Midbrain (tissue), 1 donor: ENCODE results near the gene SRSF1.
"Not testable (repeated sequence)": the region's sequence is repeated elsewhere in the genome, so short reads cannot be mapped to it uniquely, and the experiment has no call there.

Experiments used
- DNase-seq: peaks from one replicate; lab custom pipeline; 2025; lab: John Stamatoyannopoulos, UW

SRSF1 gene

DNA sequence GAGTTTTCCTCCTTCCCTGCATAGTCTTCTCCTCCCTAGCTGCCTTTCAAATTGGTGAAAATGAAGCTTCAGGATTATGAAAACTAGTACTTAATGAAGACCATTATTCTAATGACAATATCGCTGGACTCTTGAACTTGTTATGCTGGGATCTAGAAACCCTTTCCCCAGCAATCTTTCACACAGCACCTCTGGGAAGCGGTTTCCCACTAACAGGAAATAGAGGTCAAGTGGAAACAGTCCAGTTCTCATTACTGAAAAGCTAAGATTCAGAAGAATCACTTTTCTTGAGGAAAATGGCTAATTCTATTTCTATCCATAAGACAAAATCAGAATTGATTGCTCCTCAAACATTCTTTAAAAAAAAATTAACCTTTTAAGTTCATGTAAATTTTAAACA, 17.0 kb downstream of the SRSF1 start:
- no peak for DNase-seq

DNA sequence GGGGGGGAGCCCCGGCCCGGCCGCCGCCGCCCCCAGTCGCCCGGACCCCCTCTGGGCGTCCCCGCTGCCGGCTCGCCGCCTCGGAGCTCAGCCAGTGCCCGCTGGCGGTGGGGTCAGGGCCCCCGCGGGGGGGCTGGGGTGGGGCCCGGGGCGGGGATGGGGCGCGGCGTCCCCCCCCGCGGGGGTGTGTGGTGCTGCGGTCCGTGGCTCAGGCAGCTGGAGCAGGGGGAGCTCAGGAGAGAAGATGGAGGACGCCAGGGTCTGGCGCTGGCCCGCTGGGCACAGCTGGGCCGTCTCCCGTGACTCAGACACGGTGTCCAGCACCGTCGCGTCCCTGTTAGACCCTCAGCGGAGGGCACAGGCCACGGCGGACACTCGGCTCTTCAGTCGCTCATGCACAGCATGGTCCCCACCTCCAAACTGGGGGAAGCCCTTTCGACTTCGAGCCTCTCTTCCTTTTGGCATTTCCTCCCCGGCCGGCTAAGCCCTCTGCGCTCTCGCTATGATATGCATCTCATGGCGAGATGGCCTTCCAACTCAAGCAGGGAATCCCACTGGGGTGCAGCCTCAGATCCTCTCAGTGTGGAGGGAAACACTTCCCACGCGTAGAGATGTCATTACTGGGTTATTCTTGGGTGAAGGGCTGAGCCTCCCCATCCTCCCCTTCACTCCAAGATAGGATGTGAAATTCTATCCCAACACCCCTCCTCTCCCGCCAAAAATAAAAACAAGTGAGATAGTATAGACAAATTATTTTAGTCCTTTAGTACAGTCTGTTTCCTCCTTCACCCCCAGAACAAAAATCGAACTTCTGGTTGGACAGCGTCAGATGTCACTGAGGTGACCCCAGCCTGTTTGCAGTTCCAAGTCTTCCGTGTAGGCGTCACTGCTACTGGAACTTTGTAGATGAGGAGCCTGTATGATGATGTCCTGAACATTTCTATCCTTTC, 18.5 kb downstream of the SRSF1 start:
- DNase-seq, result peak; percentile 76

GRCh38 chr17:57987581-57988300, 19.3 kb downstream of the SRSF1 start, which contains the start of gene VEZF1:
Gene VEZF1 (minus strand): TSS chr17:57988254. CDS start chr17:57988111, 143 bp downstream.
- DNase-seq, result peak; percentile 81

DNA sequence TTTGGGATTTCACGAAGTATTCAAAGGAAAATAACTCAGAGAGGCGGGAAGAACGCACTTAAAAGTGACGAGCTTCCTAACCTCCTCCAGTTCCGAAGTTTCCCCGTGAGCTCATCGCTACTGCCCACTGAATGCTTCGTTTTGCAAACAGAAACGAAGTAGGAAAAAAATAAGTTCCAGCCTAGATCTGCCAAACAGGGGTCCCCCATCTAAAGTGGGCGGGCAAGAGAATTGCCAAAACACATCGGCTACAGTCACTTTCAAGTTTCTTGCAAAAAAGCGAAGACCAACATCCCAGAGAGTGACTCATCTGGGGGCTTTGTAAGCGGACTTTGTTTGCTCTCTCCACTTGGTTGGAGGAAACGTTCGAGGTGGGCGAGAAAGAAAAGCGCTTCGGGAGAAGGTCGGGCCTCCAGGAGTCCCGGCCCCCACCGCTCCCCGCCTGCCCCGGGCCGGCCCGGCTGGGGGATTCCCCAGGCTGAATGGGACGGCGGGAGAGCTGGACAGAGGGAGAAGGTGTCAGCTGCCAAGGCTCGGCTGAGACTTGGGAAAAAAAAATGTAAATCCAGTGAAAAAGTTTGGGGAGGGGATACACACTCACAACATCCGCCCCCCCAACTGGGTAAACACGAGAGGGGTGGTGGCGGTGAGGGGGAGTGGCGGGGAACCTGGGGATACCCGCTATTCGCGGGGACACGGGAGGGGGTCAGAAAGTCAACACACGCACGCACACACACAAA, 20.0 kb downstream of the SRSF1 start:
- DNase-seq, result no peak

- DNase-seq, result no peak
These were observed 21.4 kb downstream of the SRSF1 start for GRCh38 chr17:57985675-57985974.

DNA sequence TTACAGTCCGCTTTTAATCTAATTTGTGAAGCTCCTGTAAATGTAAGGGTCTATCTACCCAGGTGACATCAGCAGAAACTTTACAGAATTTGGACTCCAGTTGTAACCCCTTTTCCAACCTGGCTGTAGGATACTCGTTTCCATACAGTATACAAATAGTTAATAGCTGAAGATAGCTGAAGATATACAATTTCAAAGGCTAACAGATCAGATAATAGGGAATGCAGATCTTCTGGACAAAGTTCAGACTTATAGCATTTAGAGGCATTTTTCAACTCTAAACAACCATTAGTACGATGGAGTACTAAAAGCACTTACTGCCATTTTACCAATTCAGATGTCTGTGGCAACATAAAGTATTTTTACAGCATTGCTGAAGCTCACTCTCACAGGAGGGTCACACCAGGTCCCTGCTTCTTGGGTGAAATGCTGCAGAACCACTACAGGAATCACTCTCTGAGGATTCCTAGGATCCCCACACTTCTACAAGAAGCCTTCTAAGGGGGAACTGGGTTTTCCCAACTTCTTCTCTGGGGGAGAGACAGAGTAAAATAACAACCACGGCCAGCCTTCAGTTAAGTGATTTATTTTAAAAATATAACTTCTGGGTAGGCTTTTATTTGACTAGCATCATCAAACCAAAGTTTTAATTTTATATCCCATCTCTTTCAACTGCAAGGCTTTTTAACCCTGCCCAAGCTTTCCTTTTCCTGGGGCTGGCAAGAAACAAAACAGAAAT, 21.9 kb downstream of the SRSF1 start:
- DNase-seq, result no peak

GRCh38 chr17:57984261-57984890, 22.7 kb downstream of the SRSF1 start:
- no peak for DNase-seq

GRCh38 chr17:57983446-57983845, 23.6 kb downstream of the SRSF1 start:
- no peak for DNase-seq

DNA sequence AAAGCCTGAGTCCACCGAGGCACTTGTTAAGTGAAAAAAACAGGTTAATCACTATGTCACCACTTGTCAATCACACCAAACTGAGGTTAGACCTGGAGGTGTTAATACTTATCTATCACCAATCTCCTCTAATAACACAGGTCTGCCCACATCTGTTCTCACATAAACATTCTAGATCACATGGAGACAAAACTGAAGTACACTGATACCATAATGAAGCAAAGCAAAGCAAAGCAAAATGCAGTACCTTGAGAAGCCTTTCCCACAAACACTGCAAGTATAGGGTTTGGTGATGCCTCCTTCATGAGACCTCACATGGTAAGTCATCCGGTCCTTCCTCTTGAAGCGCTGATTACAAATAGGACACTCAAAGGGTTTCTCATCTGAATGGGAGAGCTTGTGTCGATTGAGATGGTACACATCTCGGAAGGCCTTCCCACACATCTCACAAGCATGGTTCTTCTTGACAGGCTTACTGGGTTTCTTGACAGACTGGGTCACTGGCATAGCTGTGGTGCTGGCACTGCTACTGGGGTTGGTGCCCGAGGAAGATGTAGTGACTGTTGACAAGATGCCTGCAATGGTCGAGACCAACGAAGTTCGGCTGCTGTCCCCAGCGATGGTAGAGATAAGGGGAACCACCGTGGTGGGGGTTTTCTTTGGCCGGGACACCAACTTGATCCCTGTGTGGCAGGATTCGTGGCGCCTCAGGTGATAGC, 24.4 kb downstream of the SRSF1 start:
- DNase-seq, result no peak

DNA sequence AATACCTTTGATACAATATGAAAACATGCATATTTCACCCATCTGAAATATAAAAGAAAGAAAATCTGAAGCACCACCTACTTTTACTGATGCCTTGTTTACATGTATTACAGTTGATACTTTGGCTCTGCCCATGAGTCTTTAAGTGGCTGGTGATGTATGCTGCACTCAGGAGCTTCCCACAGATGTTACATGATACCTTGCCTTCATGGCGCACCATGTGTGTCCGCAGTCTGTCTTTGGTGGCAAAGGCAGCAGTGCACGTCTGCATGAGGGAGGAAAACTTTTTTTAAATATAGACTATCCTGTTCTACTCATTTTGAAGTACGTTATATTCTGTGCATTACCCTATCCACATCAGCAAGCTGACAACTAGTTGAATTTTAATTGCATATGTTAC, 26.5 kb downstream of the SRSF1 start:
- no peak for DNase-seq

- DNase-seq, result no peak
These were observed 28.0 kb downstream of the SRSF1 start for GRCh38 chr17:57979076-57979475.

DNA sequence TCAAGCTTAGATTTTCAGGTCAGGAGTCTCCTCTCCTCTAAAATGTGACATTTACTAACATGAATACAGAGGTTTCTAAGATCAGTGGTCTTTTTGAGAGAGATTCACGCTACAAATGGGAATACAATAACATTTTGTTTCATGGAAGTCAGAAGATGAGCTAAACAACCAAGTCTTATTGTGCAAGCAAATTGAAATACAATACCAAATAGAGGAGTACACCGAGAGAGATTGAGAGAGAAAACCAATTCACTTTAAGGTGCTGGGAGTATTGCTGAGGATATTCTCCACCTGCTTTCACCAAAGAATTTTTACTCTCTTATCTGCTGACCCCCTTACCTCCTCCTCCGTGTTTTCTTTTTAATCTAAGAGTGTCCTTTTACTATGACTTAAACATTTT, 30.5 kb downstream of the SRSF1 start:
- DNase-seq, result peak; percentile 62

DNA sequence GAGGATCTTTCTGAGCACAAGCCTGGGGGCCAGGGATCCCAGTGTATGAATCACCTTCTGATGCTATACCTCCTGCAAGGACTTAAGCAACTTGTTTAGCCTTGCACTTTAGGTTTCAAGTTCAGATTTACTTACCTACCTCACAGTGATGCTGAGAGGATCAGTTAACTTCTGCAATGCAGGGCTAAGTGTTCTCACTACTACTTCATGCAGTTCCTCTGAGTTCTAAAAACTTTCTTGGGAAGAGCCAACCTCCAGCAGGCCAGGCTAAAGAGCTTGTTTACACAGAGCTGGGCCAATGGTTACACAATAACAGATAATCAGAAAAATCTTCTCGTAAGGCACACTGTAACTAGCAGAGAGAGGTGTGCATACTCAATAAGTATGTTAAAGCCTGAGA, 32.0 kb downstream of the SRSF1 start:
- no peak for DNase-seq

- not testable (repeated sequence) for DNase-seq
These were observed 32.8 kb downstream of the SRSF1 start for GRCh38 chr17:57974053-57974824.

DNA sequence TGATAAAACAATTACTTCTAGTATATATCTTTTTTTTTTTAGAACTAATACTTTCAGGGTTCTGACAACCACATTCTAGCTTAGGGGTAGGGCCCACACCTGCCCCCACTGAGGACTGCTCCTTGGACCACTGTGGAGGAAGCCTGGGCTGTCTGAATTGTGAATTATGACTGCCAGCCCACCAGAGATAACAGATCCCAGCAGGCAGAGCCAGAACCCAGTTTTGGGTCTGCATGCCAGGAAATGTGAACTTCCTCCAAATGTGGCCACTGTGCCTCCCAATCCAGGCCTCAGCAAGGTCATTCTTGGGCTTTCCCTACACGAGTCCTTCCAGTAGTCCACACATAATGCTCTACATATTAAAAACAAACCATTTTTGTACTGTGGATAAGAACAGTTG, 34.9 kb downstream of the SRSF1 start:
- no peak for DNase-seq

GRCh38 chr17:57971572-57971971, 35.5 kb downstream of the SRSF1 start:
- no peak for DNase-seq

DNA sequence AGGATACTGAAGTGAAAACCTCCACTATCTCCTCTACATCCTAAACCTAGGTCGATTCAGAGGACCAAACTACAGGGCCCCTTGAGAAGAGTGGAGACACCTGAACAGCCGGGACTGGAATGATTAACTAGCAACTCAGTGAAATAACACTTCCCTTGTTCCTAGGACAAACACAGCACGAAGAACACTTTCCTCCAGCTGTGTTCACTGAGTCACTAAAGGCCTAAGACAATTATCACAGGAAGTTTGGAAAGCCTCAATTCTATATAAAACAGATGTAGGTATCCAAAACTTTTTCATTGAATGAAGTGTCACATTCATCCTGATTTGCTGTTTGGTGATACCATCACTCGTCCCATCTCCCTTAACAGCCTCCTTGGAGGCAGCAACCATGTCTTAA, 36.3 kb downstream of the SRSF1 start:
- no peak for DNase-seq

- DNase-seq, result no peak
These were observed 38.6 kb downstream of the SRSF1 start for GRCh38 chr17:57968456-57968855.

DNA sequence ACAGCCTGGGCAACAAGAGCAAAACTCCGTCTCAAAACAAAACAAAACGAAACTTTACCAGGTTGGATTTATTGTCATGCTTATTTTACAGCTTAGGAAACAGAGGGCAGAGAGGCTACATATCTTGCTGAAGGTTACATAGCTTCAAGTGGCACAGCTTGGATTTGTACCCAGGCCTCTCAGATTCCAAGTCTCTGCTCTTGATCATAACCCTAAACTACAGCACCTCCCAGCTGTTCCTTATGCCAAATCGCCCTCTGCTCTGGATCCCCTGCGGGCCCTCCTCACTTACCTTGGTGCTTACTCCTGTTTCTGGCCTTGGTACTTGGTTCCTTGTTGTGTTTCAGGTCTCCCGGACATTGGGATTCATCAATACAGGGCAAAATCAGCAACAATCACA, 40.2 kb downstream of the SRSF1 start:
- DNase-seq, result no peak

DNA sequence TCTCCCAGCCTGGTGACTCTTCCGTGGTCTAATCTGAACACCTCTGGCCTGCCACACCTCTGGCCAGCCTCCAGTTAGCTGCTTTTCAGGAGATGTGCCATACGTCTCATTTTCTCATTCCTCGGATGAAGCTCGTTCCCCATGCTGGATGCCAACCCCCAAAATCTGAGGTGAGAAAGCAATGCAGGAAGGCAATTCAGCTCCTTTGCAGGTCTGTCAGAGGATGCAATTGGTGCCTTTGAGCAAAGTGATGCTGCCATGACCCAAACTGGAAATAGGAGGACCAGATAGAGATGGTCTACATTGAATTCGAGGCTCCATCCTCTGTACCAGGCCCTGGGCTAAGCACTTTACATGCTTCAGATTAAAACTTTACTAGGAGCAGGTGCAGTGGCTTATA, 40.8 kb downstream of the SRSF1 start:
- no peak for DNase-seq
